Activated CD4-positive, alpha-beta T cell treated with anti-CD3 and anti-CD28 coated beads, Interleukin-2, amount 50 U/mL, for 16 hours (primary cell): ENCODE data around the gene CASP8AP2.
"Not testable (repeated sequence)": the region's sequence is repeated elsewhere in the genome, so short reads cannot be mapped to it uniquely, and the experiment has no call there.

Source experiments
- DNase-seq: peaks from one replicate; pipeline ENCODE4 v3.0.0-alpha.2; 2020

Gene CASP8AP2

DNA sequence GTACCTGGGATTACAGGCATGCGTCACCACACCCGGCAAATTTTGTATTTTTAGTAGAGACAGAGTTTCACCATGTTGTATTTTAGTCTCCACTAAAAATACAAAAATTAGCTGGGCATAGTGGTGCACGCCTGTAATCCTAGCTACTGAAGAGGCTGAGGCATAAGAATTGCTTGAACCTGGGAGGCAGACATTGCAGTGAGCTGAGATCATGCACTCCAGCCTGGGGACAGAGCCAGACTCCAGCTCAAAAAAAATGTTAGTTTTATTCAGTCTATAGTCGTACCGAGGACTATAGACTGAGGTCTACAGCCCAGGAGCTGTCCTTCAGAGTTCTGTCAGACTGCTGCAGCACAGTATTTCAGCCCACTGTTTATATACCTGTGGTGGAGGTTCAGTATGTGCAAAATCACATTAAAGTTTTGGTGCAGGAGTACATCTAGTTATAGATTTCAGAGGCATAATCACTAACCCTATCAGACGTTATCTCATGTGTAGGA is 3.6 kb upstream of the CASP8AP2 start:
- no peak for DNase-seq

- not testable (repeated sequence) for DNase-seq
Measured at GRCh38 chr6:89828475-89828987, 1.1 kb upstream of the CASP8AP2 start.

DNA sequence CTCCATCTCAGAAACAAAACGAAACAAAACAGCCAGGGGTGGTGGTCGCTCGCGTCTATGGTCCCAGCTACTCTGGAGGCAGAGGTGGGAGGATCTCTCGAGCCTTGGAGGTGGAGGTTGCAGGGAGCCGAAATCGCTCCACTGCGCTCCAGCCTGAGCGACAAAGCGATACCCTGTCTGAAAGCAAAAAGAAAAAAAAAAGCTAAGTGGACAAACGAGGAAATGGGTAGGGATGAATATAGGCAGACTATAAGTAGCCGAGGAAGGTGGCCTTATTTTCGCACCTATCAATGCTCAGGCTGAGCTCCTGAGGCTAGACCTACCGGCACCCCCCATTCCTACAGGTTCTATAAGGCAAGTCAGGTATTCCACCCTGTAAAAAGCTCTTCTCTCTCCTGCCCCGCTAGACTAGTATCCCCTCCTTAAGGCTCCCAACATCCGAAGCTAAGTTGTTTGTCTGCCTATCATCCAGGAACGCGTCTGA is 650 bp upstream of the CASP8AP2 start:
- DNase-seq = peak; percentile 20

DNA sequence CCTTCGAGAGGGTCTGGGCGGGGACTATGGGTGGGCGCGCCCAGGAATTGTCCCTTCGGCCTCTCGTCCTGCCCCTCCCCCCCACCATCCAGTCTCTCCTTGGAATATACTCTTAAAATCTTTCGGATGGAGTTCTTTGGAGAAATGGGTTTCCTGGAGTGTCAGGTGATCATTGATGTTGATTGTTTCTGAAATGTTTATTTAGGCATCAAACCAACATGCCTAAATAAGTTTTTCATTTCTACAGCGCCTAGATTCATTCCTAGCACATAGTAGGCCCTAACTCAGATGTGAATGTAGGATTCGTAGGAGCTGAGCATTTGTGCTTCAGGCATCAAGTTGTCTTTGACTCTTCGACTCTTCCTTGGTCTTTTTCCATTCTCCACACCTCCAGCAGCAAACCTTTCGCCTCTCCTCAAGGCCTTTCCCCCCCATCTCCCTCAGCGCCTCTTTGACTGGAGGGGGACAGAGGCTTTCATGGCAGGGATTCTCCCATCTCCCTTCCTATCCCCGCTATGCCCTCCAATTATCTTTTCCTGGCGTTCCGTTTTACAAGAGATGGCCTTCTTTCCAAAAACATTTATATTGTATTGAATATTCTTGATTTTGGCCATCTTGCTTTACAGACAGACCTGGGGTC is 610 bp downstream of the CASP8AP2 start:
- DNase-seq = no peak

- peak; percentile 90 for DNase-seq
Measured at GRCh38 chr6:89834884-89835792, 5.5 kb downstream of the CASP8AP2 start.

GRCh38 chr6:89836639-89837222 is 7.1 kb downstream of the CASP8AP2 start:
- no peak for DNase-seq

- no peak for DNase-seq
Measured at GRCh38 chr6:89840538-89840937, 10.9 kb downstream of the CASP8AP2 start.

GRCh38 chr6:89842228-89842627 is 12.5 kb downstream of the CASP8AP2 start:
- DNase-seq = no peak

DNA sequence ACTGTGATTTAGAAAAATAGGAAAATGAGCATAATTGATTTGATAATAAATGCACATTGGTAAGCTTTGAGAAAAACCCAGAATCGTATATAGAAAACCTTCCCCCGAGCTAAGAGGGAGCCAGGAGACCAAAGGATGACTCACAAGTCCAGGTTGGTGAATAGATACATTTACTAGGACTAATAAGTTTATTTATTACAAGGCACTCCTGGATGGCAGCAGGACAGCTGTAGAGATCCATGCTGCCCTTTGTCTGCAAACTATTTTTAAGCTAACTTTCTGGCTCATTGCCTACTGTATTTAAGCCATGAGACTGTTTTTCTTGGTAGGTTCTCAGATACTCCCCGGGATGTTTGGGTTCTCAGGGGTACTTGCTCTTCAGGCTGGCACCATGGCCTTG is 13.4 kb downstream of the CASP8AP2 start:
- no peak for DNase-seq

GRCh38 chr6:89847513-89847912 is 17.8 kb downstream of the CASP8AP2 start:
- DNase-seq = not testable (repeated sequence)

DNA sequence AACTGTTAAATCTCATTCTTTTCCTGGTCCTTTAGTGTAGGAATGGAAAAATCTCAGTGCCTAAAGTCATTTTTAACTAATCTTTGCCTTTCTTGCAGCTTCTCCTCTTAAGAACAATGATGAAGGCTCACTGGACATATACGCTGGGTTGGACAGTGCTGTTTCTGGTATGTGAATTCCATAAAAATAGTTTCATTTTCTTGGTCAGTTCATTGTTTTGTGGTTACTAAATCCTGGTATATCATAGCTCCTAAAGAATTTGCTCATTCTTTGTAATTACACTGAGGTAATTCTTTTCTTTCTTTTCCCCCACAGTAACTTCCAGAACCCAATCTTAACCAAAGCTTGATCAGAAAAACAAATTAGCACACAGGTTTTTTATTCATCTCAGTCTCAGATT is 23.4 kb downstream of the CASP8AP2 start:
- DNase-seq = no peak

GRCh38 chr6:89858041-89858440 is 28.4 kb downstream of the CASP8AP2 start:
- DNase-seq = no peak

DNA sequence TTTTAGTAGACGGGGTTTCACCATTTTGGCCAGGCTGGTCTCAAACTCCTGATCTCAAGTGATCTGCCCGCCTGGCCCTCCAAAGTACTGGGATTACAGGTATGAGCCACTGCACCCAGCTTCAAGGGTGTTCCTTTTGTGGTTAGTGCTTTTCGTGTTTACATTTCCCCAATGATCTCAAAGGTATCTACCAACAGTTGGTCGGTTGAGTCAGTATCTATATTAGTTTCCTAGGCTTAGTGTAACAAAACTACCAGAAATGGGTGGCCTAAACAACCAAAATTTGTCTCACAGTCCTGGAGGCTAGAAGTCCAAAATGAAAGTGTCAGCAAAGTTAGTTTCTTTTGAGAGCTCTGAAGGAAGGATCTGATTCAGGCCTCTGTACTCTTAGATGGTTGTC is 30.1 kb downstream of the CASP8AP2 start:
- DNase-seq = peak; percentile 84

- no peak for DNase-seq
Measured at GRCh38 chr6:89862273-89862672, 32.6 kb downstream of the CASP8AP2 start.

GRCh38 chr6:89862698-89863097 is 33.0 kb downstream of the CASP8AP2 start:
- peak; percentile 4 for DNase-seq

DNA sequence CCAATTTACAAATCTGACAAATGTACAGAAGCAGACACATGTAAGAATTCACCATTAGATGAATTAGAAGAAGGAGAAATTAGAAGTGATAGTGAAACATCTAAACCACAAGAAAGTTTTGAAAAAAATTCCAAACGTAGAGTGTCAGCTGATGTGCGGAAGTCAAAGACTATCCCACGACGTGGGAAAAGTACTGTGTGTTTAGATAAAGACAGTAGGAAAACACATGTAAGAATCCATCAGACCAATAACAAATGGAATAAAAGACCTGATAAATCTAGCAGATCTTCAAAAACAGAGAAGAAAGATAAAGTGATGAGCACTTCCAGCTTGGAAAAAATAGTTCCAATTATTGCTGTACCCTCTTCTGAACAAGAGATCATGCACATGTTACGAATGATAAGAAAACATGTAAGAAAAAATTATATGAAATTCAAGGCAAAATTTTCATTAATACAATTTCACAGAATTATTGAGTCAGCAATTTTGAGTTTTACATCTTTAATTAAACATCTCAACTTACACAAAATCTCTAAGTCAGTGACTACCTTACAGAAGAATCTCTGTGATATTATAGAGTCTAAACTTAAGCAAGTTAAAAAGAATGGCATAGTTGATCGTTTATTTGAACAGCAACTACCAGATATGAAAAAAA is 36.5 kb downstream of the CASP8AP2 start:
- no peak for DNase-seq

DNA sequence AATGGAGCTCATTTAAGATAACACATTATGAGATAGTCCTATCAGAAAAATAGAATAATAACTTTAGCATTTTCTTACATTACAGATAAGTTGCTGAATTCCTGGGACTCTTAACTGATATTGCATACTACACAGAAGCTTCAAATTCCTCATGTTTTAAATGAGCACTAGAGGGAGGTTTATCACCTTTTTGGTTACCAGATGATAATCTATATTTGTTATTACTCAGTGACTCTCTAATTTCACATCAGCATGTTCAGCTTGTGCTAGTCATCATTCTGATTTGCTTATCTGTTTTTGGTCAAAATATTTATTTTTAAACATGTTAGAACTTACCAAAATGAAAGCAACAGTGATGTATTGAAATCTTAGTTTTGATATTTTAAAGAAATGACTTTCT is 44.0 kb downstream of the CASP8AP2 start:
- peak; percentile 29 for DNase-seq

- DNase-seq = no peak
Measured at GRCh38 chr6:89874438-89874837, 44.8 kb downstream of the CASP8AP2 start.

DNA sequence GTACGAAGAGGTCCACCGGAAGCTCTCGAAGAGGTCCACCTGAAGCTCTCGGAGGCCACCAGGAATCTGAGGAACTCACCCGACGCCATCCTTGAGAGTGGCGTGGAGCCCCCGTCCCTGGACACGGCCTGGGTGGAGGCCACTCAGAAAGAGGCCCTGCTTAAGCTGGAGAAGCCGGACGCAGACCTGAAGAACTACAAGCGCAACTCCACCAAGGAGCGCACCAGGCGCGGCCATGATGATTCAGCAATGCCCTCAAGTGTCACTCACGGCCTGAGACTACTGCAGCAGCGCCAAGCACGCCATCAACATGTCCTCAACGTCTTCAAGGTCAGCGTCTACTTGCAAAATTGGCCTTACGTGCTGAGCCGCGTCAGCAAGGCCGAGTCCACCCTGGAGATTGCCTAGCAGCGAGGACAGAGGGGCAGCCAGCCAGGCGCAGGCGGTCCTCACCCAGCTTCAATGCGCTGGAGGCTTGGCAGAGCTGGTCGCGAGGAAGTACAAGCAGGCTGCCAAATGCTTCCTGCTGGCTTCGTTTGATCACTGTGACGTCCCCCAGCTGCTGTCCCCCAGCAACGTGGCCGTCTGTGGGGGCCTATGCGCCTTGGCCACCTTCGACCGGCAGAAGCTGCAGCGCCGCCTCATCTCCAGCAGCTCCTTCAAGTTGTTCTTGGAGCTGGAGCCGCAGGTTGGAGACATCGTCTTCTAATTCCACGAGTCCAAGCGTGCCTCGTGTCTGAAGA is 56.9 kb downstream of the CASP8AP2 start:
- DNase-seq = no peak

- no peak for DNase-seq
Measured at GRCh38 chr6:89887452-89888137, 57.9 kb downstream of the CASP8AP2 start.

GRCh38 chr6:89888138-89888514 is 58.4 kb downstream of the CASP8AP2 start:
- no peak for DNase-seq
